GM21786 (cell line): ENCODE data around the gene PANK2.
"Not testable (repeated sequence)": the region's sequence is repeated elsewhere in the genome, so short reads cannot be mapped to it uniquely, and the experiment has no call there.

Experiments used
- ATAC-seq: cut with Tn5 transposase; IDR thresholded peaks from one replicate; pipeline ENCODE4 v1.9.1; 2021; ENCODE audit not compliant: unreplicated experiment

PANK2 gene

GRCh38 chr20:3888622-3889488 lies at the start of gene PANK2:
Gene PANK2 (plus strand): TSS chr20:3889387.
- peak; percentile 90 for ATAC-seq

GRCh38 chr20:3840201-3840600 lies 49.0 kb upstream of the PANK2 start:
- not testable (repeated sequence) for ATAC-seq

- ATAC-seq: no peak
These were observed 46.7 kb upstream of the PANK2 start for GRCh38 chr20:3842348-3842930.

GRCh38 chr20:3843490-3843889 lies 45.7 kb upstream of the PANK2 start:
- no peak for ATAC-seq

- ATAC-seq: not testable (repeated sequence)
These were observed 45.1 kb upstream of the PANK2 start for GRCh38 chr20:3843990-3844619.

GRCh38 chr20:3846378-3846739 lies 42.8 kb upstream of the PANK2 start:
- ATAC-seq: no peak

- peak; percentile 88 for ATAC-seq
These were observed 42.3 kb upstream of the PANK2 start, which contains the start of gene MAVS for GRCh38 chr20:3846740-3847428. Gene MAVS (plus strand): TSS chr20:3846834. CDS start chr20:3854625, 7,791 bp downstream.

- ATAC-seq: no peak
These were observed 41.7 kb upstream of the PANK2 start for GRCh38 chr20:3847429-3847940.

GRCh38 chr20:3848565-3848964 lies 40.6 kb upstream of the PANK2 start:
- ATAC-seq: no peak

- no peak for ATAC-seq
These were observed 34.7 kb upstream of the PANK2 start for GRCh38 chr20:3854462-3854871.

GRCh38 chr20:3857405-3857804 lies 31.8 kb upstream of the PANK2 start:
- no peak for ATAC-seq

- no peak for ATAC-seq
These were observed 30.5 kb upstream of the PANK2 start for GRCh38 chr20:3858689-3859088.

GRCh38 chr20:3861191-3861590 lies 28.0 kb upstream of the PANK2 start:
- no peak for ATAC-seq

- ATAC-seq: no peak
These were observed 26.9 kb upstream of the PANK2 start for GRCh38 chr20:3862333-3862732.

GRCh38 chr20:3863317-3863716 lies 25.9 kb upstream of the PANK2 start:
- no peak for ATAC-seq

GRCh38 chr20:3864518-3864917 lies 24.7 kb upstream of the PANK2 start:
- no peak for ATAC-seq

- no peak for ATAC-seq
These were observed 23.9 kb upstream of the PANK2 start for GRCh38 chr20:3865152-3865886.

GRCh38 chr20:3865887-3866407 lies 23.2 kb upstream of the PANK2 start:
- ATAC-seq: no peak

- no peak for ATAC-seq
These were observed 22.7 kb upstream of the PANK2 start for GRCh38 chr20:3866464-3866863.

- ATAC-seq: no peak
These were observed 21.4 kb upstream of the PANK2 start for GRCh38 chr20:3867802-3868201.
